ENCODE results near the gene IRF2BPL.

DNA sequence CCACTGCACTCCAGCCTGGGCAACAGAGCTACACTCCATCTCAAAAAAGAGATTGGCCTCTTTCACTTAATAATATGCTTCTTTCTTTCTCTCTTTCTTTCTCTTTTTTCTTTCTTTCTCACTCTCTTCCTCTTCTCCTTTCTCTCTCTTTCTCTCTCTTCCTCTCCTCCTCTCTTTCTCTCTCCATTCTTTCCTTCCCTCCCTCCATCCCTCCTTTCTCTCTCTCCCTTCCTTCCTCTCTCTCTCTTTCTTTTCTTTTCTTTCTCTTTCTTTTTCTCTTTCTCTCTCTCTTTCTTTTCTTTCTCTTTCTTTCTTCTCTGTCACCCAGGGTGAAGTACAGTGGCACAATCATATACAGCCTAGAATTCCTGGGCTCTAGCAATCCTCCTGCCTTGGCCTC, 38.4 kb downstream of the IRF2BPL start:
- TF ChIP-seq, protein P1, sequence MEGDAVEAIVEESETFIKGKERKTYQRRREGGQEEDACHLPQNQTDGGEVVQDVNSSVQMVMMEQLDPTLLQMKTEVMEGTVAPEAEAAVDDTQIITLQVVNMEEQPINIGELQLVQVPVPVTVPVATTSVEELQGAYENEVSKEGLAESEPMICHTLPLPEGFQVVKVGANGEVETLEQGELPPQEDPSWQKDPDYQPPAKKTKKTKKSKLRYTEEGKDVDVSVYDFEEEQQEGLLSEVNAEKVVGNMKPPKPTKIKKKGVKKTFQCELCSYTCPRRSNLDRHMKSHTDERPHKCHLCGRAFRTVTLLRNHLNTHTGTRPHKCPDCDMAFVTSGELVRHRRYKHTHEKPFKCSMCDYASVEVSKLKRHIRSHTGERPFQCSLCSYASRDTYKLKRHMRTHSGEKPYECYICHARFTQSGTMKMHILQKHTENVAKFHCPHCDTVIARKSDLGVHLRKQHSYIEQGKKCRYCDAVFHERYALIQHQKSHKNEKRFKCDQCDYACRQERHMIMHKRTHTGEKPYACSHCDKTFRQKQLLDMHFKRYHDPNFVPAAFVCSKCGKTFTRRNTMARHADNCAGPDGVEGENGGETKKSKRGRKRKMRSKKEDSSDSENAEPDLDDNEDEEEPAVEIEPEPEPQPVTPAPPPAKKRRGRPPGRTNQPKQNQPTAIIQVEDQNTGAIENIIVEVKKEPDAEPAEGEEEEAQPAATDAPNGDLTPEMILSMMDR (IDR thresholded peaks at IDR 0.05), result no peak
- TF ChIP-seq TCF7L2 (IDR thresholded peaks at IDR 0.05; ENCODE audit: low read depth, low read length), result no peak
- no peak for TF ChIP-seq POLR2AphosphoS5 (IDR thresholded peaks at IDR 0.05; ENCODE audit: low read depth, low read length)

Measured in Panc1 (cell line).